SK-N-SH (cell line): ENCODE data around the gene ZNF628. TPM values are rescaled to one million over a fixed set of nuclear protein-coding genes. Genes with fewer than 3 reads are reported as not detected.
A peak's percentile ranks its signal among the peaks of the same experiment; 100 is the strongest.

Experiments
- CTCF ChIA-PET: fragments of 300-600, 350-600 bp; formaldehyde crosslinking; extraction: SDS; loops from one replicate; lab custom pipeline; 2021; lab: Yijun Ruan, JAX
- POLR2A ChIA-PET: fragments of 350-600 bp; sonication (Branson Sonifier 250); formaldehyde crosslinking; extraction: SDS; loops from one replicate; lab custom pipeline; 2020; ENCODE audit warnings: antibody characterized with exemption, inconsistent platforms; lab: Yijun Ruan, JAX
- DNase-seq: peaks from one replicate; pipeline ENCODE4 v3.0.0; 2012
- H2AFZ ChIP-seq: fragments of 200-600 bp; sonication (generic); 2 replicates; pipeline ENCODE4 v1.8.1; 2016; ENCODE audit warnings: antibody characterized with exemption, mild to moderate bottlenecking, low read depth
- H3F3A ChIP-seq: fragments of 200-600 bp; sonication (generic); replicated peaks from 2 replicates; pipeline ENCODE3; 2016; ENCODE audit warnings: antibody characterized with exemption, mild to moderate bottlenecking; ENCODE audit not compliant: insufficient read depth
- H3K27ac ChIP-seq, 2 experiments: fragments of 200-500 bp in 1 of 2; fragments of 200-600 bp in 1 of 2; sonication (Bioruptor generic) in 1 of 2; sonication (generic), shearing (Covaris generic) in 1 of 2; 2 replicates each; pipeline versions ENCODE4 v1.5.1 to v1.6.1; 2014 to 2016; ENCODE audit warnings: low read depth in 2 of 2, inconsistent platforms in 1 of 2, low read length in 1 of 2, mild to moderate bottlenecking in 1 of 2, mixed read lengths in 1 of 2
- H3K27me3 ChIP-seq: fragments of 200-600 bp; sonication (generic), shearing (Covaris generic); 2 replicates; pipeline ENCODE4 v1.6.1; 2016; ENCODE audit warnings: mixed run types; ENCODE audit not compliant: insufficient read depth
- H3K36me3 ChIP-seq, 2 experiments: fragments of 200-500 bp in 1 of 2; fragments of 200-600 bp in 1 of 2; sonication (Bioruptor generic) in 1 of 2; sonication (generic) in 1 of 2; replicated peaks in 1 of 2; 2 replicates each; pipeline versions ENCODE3 to v1.5.1; 2014 to 2016; ENCODE audit warnings: low read length in 1 of 2, mild to moderate bottlenecking in 1 of 2; ENCODE audit not compliant: insufficient read depth in 2 of 2, control insufficient read depth in 1 of 2
- H3K4me1 ChIP-seq, 2 experiments: fragments of 200-500 bp in 1 of 2; fragments of 200-600 bp in 1 of 2; sonication (Bioruptor generic) in 1 of 2; sonication (generic), shearing (Covaris generic) in 1 of 2; 2 replicates each; pipeline versions ENCODE4 v1.5.1 to v1.6.1; 2014 to 2016; ENCODE audit warnings: low read depth in 1 of 2, low read length in 1 of 2, mixed run types in 1 of 2; ENCODE audit not compliant: insufficient read depth in 2 of 2, control insufficient read depth in 1 of 2
- H3K4me2 ChIP-seq: fragments of 200-600 bp; sonication (generic), shearing (Covaris generic); 2 replicates; pipeline ENCODE4 v1.6.1; 2017; ENCODE audit warnings: mixed run types
- H3K4me3 ChIP-seq, 2 experiments: fragments of 200-500 bp in 1 of 2; fragments of 200-600 bp in 1 of 2; sonication (Bioruptor generic) in 1 of 2; sonication (generic), shearing (Covaris generic) in 1 of 2; 2 replicates each; pipeline versions ENCODE4 v1.5.1 to v1.8.1; 2014 to 2016; ENCODE audit warnings: low read depth in 2 of 2, inconsistent platforms in 1 of 2, low read length in 1 of 2, mild to moderate bottlenecking in 1 of 2, mixed read lengths in 1 of 2, moderate library complexity in 1 of 2
- H3K79me2 ChIP-seq: fragments of 200-600 bp; sonication (generic); 2 replicates; pipeline ENCODE4 v1.8.1; 2017; ENCODE audit warnings: mild to moderate bottlenecking; ENCODE audit not compliant: insufficient read depth
- H3K9ac ChIP-seq: fragments of 200-600 bp; sonication (generic); 2 replicates; pipeline ENCODE4 v1.6.1; 2017; ENCODE audit warnings: mixed run types
- H3K9me2 ChIP-seq: fragments of 200-600 bp; sonication (generic); 2 replicates; pipeline ENCODE4 v1.6.1; 2017; ENCODE audit warnings: mixed run types
- H3K9me3 ChIP-seq: fragments of 200-600 bp; sonication (generic); 2 replicates; pipeline ENCODE4 v1.6.1; 2017; ENCODE audit warnings: mixed run types, mild to moderate bottlenecking, moderate library complexity
- H4K20me1 ChIP-seq: fragments of 200-600 bp; sonication (generic); 2 replicates; pipeline ENCODE4 v1.6.1; 2017; ENCODE audit warnings: mild to moderate bottlenecking, mixed run types; ENCODE audit not compliant: insufficient read depth
- ELF1 ChIP-seq: IDR thresholded peaks from 2 replicates; pipeline ENCODE4 v1.4.0; 2012
- FOSL2 ChIP-seq: IDR thresholded peaks from 2 replicates; pipeline ENCODE4 v1.4.0; 2012; ENCODE audit warnings: low read depth, mild to moderate bottlenecking, moderate library complexity, borderline replicate concordance
- FOXJ3 ChIP-seq: sonication (generic); formaldehyde crosslinking; IDR thresholded peaks from 2 replicates; pipeline ENCODE4 v1.5.1; 2020; ENCODE audit warnings: mild to moderate bottlenecking, missing genetic modification reagents
- JUND ChIP-seq: IDR thresholded peaks from 2 replicates; pipeline ENCODE4 v1.4.0; 2012
- MAX ChIP-seq: IDR thresholded peaks from 2 replicates; pipeline ENCODE4 v1.4.0; 2012; ENCODE audit warnings: low read depth
- MEF2A ChIP-seq: IDR thresholded peaks from 2 replicates; pipeline ENCODE4 v1.4.0; 2012; ENCODE audit warnings: low read depth, borderline replicate concordance
- MXI1 ChIP-seq: IDR thresholded peaks from 2 replicates; pipeline ENCODE4 v1.6.1; 2012; ENCODE audit warnings: mild to moderate bottlenecking, low read depth, low read length, improper control_type of control experiment
- NRF1 ChIP-seq: IDR thresholded peaks from 2 replicates; pipeline ENCODE4 v1.6.1; 2012; ENCODE audit warnings: low read depth, mild to moderate bottlenecking, low read length
- PBX3 ChIP-seq: IDR thresholded peaks from 2 replicates; pipeline ENCODE4; 2012
- RAD21 ChIP-seq: IDR thresholded peaks from 2 replicates; pipeline ENCODE4 v1.6.1; 2012; ENCODE audit warnings: mild to moderate bottlenecking, low read length
- REST ChIP-seq: IDR thresholded peaks from 2 replicates; pipeline ENCODE4 v1.6.1; 2012; ENCODE audit warnings: mild to moderate bottlenecking, low read depth, low read length, moderate library complexity
- RFX5 ChIP-seq: IDR thresholded peaks from 2 replicates; pipeline ENCODE4 v1.6.1; 2012; ENCODE audit warnings: mild to moderate bottlenecking, improper control_type of control experiment, low read length
- RXRA ChIP-seq: IDR thresholded peaks from 2 replicates; pipeline ENCODE4 v1.4.0; 2012; ENCODE audit warnings: low read depth, mild to moderate bottlenecking, borderline replicate concordance
- SMC3 ChIP-seq: IDR thresholded peaks from 2 replicates; pipeline ENCODE4 v1.6.1; 2012; ENCODE audit warnings: low read depth, low read length, improper control_type of control experiment
- TCF12 ChIP-seq: IDR thresholded peaks from 2 replicates; pipeline ENCODE4 v1.4.0; 2012
- USF1 ChIP-seq: IDR thresholded peaks from 2 replicates; pipeline ENCODE4 v1.4.0; 2012; ENCODE audit warnings: low read depth, borderline replicate concordance
- WGBS: methylation state at CpG from one replicate; pipeline ENCODE4 v1.1.6; 2017; ENCODE audit warnings: low lambda C conversion rate; 5-methylcytosine and 5-hydroxymethylcytosine counted together
- polyA plus RNA-seq, 3 experiments: library from polyadenylated mRNA; depleted of rRNA; stranded (reverse); fragments of >200 nt; gene quantifications; 2 replicates each; pipeline ENCODE4 v1.2.3, GENCODE V29; 2012

ZNF628 gene
- polyA plus RNA-seq, 1 of the 3 experiments (the other 2 are of a cell fraction): 1.6 TPM

DNA sequence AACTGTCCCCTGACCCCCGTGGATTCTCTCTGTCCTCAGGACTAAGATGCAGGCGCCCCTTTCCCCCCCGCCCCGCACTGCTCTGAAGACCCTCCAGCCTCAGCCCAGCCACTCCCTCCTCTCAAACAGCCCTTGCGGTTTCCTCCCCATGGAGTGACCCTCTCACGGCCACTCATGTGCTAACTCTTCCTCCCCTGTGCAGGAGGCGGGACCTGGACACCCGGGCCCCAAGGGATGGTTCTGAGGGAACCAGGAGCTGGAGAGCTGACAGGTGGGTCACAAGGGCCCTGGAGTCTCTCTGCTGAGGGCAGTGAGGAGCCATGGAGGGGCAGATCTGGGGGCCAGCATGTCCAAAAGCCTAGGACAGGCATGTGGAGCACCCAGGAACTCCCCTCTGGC lies 16.9 kb upstream of the ZNF628 start:
- Histone ChIP-seq H2AFZ (no peak overlapping the region), H3K27ac (peak overlapping the region; percentile 90 to 91; a peak in 3 of 4 replicates), H3K27me3 (no peaks in the 10 kb centered on the region), H3K9me3 (no peaks in the 10 kb centered on the region), H3K9me2 (no peaks in the 10 kb centered on the region), H3F3A (peaks cover 12% of the 10 kb centered on the region)
- WGBS: 94% methylated on average over 6 of the region's 8 CpGs
- TF ChIP-seq RAD21 (no peak), MEF2A (no peak), RFX5 (no peak), MXI1 (no peak), SMC3 (no peak), JUND (no peak), RXRA (no peak), FOXJ3 (CRISPR knock-in tag) (no peak), MAX (no peak), ELF1 (no peak), USF1 (no peak), PBX3 (no peak), FOSL2 (no peak), REST (no peak), NRF1 (no peak), TCF12 (no peak)
- TF ChIP-seq, all 33 proteins: peak for 0
- peaks cover 12% of the 10 kb centered on the region; the same call in 1 of the 2 replicates for H3K79me2 ChIP-seq
- peak overlapping the region in 1 of 2 experiments; percentile 76; a peak in 1 of 4 replicates for H3K4me3 ChIP-seq
- CTCF ChIA-PET: interaction anchor here (0.8 to 2.5 kb wide), 12 partner anchors 8 to 370 kb away, joined by 3 to 12 read pairs (median 4); no protein-coding TSS in a partner anchor
- DNase-seq: no peak
- POLR2A ChIA-PET: interaction anchor here (0.7 kb wide), 1 partner anchor 120 kb away, joined by 3 read pairs; the partner anchor contains the start of gene KMT5C
- H3K4me1 ChIP-seq: peaks cover 9 to 18% of the 10 kb centered on the region in 2 experiments; a peak in 2 of 4 replicates
- no peak overlapping the region for H3K9ac ChIP-seq
- 0 out of 2 replicates have a peak, but pooled peaks cover under 1% of the 10 kb centered on the region for H4K20me1 ChIP-seq
- no peaks in the 10 kb centered on the region for H3K36me3 ChIP-seq
- H3K4me2 ChIP-seq: peak overlapping the region; percentile 100
